ENCODE data around the gene GIMD1.
"Not testable (repeated sequence)": the region's sequence is repeated elsewhere in the genome, so short reads cannot be mapped to it uniquely, and the experiment has no call there.

Gene GIMD1

DNA sequence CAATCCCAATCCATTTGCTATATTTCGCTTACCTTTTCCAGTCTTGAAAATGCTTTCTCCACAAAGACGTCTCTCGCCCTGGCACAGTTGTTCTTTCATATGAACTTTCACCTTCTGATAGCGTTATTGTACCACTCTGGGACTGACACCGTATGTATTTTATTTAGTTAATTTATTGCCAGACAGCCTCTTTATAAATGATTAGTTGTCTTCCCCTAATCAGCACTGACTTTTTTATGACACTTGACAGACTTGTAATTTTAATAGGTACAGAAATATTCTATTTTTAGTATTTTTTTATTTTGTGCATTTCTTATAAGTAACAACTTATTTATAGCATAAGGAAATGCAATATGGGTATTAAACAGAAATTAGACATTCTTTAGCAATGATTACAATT is at the start of gene GIMD1:
Gene GIMD1 (minus strand): TSS at position 101 of the 400 bp plus-strand sequence. CDS start 1,343 bp downstream, outside the sequence.
- DNase-seq (ENCODE audit: low read depth in 2 of 2): no peak

GRCh38 chr4:106414366-106414765 is 45.8 kb upstream of the GIMD1 start:
- DNase-seq (ENCODE audit: low read depth in 2 of 2): no peak

DNA sequence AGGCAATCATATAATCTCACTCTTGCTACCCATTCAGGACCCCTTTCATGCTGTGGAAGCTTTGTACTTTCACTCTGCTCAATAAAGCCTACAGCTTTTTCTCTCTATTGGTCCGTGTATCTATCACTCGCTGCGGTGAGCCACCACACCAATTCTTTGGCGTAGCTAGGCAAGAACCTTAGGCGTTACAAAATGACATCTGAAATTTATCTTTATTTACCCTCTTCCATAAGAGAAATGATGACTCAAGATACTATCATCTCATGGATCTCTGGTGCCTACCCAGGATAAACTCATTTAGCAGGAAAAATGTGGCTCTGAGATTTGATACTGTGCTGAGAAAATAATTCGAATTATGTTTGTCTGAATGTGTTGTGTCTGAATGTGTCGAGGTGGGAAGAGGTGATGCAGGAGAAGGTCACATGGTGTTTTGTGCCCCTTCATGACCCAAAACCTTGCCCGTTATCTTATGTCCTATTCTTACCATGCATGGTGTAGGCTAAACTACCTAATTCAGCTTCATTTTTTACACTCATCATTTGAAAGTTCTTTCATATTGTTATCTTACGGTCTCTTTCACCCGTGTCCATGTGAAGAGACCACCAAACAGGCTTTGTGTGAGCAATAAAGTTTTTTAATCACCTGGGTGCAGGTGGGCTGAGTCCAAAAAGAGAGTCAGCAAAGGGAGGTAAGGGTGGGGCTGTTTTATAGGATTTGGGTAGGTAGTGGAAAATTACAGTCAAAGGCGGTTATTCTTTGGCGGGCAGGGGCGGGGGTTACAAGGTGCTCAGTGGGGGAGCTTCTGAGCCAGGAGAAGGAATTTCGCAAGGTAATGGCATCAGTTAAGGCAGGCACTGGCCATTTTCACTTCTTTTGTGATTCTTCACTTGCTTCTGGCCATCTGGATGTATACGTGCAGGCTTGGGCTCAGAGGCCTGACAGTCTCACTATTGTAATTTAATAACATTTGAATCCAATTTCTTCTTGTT is 41.6 kb upstream of the GIMD1 start:
- DNase-seq (ENCODE audit: low read depth in 2 of 2): no peak

GRCh38 chr4:106408004-106408403 is 39.4 kb upstream of the GIMD1 start:
- not testable (repeated sequence) for DNase-seq (ENCODE audit: low read depth in 2 of 2)

GRCh38 chr4:106401157-106401556 is 32.6 kb upstream of the GIMD1 start:
- no peak for DNase-seq (ENCODE audit: low read depth in 2 of 2)

GRCh38 chr4:106398898-106399297 is 30.3 kb upstream of the GIMD1 start:
- DNase-seq (ENCODE audit: low read depth in 2 of 2): not testable (repeated sequence)

DNA sequence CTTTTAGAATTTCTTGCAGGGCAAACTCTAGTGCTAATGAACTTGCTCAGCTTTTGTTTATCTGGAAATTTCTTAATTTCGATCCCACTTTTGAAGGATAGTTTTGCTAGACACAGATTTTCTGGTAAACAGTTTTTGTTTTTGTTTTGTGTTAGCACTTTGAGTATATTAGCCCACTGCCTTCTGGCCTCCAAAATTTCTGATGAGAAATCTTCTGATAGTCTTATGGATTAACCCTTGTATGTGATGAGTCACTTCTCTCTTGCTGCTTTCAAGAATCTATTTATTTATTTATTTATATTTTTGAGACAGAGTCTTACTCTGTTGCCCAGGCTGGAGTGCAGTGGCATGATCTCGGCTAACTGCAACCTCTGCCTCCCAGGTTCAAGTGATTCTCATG is 27.0 kb upstream of the GIMD1 start:
- DNase-seq (ENCODE audit: low read depth in 2 of 2): no peak

DNA sequence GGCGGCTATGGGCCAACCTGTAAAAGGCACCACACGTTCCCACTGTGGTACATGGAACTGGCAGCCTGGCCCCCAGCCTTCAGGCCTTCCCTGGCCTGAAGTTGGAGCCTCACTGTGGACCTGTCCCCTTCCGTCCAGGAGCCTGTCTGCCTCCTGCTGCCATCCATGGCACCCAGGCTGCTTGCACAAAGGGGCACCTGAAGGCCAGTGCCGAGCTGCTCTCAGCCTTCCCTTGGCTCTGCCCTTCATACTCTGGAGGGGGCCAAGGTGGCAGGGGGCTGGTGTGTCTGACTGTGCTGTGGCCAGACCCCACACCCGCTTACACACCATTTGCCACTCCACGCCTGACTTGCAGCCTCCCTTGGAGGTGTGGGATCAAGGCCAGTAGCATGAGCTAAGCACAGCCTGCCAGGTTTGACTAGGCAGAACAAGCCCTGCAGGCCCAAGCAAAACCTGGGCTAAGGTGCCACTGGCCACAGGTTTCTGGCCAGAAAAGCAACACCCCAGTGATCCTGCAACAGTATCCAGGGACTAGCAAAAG is 17.3 kb upstream of the GIMD1 start:
- no peak for DNase-seq (ENCODE audit: low read depth in 2 of 2)

- DNase-seq (ENCODE audit: low read depth in 2 of 2): no peak
Measured at GRCh38 chr4:106384878-106385277, 16.3 kb upstream of the GIMD1 start.

- no peak for DNase-seq (ENCODE audit: low read depth in 2 of 2)
Measured at GRCh38 chr4:106380179-106380578, 11.6 kb upstream of the GIMD1 start.

DNA sequence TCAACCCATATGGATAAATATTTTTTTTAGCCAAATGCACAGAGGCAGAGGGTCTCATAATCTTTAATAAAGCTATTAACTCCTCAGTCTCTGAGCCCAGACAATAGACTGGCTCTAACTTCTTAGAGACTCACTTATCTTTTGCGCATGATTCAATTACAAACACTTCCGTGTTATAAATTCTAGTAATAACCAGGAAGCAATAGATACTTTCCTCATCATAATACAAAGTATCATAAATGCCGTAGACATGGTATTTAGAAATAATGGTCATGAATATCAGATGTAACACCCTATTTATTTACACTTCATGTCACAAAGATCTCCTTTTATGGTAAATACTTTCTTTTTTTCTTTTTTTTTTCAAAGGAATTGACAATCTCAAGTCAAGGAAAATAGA is 4.4 kb upstream of the GIMD1 start:
- no peak for DNase-seq (ENCODE audit: low read depth in 2 of 2)

DNA sequence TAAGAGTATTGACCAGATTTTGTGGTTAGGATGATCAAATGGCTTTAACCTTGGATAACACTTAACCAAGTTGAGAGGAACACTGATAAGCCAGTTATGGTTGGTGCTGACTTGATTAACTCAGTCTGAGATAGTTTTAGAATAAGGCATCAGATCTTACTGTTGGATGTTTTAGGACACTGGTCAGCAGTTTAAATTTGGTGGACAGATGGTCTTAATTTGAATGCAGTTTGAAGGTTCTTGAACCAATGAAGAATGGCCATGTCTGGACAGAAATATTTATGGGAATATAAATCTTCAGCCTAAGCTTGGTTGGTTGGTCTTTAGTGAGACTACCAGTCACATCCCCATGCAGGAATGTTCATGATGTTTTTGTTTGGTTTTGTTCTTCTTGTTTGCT is 2.6 kb upstream of the GIMD1 start:
- DNase-seq (ENCODE audit: low read depth in 2 of 2): no peak

DNA sequence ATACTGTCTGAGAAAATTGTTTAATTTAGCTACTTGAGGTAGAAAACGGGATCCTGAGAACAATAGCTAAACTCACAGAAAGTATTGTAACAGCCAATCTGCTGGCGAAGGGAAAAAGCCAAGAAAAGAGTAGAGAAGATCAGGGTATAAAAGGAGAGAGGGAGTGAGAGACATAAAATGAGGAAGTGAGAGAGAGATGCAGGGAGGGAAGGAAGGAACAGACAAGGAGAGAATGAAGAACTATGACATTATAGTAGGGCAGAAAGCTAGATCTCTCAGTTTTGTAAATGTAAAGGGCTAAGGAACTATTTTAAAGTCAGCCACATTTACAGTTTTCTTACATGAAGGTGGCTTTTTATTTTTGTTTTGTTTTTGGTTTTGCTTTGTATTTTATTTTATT is 1.6 kb upstream of the GIMD1 start:
- DNase-seq (ENCODE audit: low read depth in 2 of 2): no peak

DNA sequence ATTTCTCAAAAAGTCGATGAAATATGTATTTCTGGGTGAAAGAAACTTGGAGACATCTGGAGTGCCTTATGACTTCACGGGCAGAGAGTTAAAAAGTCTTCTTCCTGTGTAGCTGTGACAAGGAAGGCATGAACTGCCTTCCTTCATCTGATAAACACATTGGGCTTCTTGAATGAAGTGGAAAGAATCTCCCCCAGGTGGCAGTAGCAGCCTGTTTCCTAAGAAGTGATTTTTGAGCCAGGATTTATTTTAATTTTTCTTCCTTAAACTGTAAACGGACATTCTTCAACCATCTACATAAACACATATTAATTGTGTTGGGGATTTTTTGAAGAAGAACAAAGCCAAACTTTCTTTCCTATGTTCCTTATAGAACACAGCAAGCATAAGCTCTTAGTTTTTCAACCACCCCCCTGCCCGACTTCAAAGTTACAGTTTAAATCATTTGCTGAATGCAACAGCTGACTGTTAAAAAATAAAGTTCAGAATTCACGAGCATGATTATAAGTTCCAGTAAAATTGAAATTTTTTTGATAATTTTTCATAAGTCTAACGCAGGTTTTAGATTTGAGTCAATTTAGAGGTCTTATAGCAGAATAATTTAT is 980 bp upstream of the GIMD1 start:
- DNase-seq (ENCODE audit: low read depth in 2 of 2): no peak

GRCh38 chr4:106367072-106367471 is 1.5 kb downstream of the GIMD1 start:
- DNase-seq (ENCODE audit: low read depth in 2 of 2): no peak

GRCh38 chr4:106366026-106366425 is 2.6 kb downstream of the GIMD1 start:
- DNase-seq (ENCODE audit: low read depth in 2 of 2): no peak

DNA sequence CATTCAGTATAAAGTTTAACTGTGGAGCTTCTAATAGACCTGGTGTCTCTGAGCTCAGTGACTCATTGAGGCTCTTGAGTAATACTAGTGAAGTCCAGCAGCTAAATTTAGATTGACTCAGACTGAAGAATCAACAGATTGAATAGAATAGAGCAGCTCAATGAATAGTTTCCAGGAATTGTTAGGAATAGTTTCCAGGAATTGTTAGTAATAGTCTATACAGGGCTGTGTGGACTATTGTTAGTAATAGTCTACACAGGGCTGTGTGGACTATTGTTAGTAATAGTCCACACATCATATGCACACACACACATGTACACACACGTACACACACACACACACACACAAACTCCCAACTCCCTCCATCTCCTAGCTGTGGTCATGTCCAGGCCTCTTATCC is 3.0 kb downstream of the GIMD1 start:
- no peak for DNase-seq (ENCODE audit: low read depth in 2 of 2)

DNA sequence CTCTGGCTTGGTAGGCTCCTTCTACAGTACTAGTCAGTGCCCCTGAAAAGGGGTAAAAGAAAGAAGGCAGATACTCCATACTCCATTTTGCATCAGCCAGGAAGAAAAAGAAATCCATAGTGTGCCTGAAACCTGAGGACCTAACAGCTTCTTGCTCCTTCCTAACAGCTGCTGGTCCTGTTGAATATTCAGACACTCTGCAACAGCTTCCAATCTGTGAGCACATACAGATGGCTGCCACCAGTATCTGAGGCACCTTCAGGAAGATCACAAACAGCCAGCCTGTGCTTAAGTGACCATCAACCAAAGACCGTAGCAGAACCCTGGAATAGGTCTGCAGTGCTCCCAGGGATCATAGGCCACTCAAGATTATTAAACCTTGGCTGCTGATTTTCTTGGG is 4.3 kb downstream of the GIMD1 start:
- no peak for DNase-seq (ENCODE audit: low read depth in 2 of 2)

- DNase-seq (ENCODE audit: low read depth in 2 of 2): no peak
Measured at GRCh38 chr4:106362086-106362825, 6.3 kb downstream of the GIMD1 start.

DNA sequence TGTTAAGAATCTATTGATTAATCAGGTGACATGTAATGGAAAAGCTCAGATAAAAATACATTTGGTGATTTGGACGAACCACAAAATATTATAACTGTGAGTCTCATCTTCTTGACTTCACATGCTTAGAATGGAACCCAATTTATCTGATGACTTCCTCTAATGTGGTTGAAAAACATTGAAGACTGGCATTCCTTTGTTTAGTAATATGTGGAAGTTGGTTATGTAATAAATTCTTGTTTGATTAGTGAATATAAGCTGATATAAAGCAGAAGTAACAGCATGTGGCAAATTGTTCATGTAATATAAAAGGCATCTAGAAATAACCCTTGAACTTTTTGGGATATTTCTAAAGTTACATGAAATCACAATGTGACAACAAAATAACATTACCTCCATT is 9.7 kb downstream of the GIMD1 start:
- DNase-seq (ENCODE audit: low read depth in 2 of 2): no peak

GRCh38 chr4:106355193-106355592 is 13.4 kb downstream of the GIMD1 start:
- DNase-seq (ENCODE audit: low read depth in 2 of 2): no peak

DNA sequence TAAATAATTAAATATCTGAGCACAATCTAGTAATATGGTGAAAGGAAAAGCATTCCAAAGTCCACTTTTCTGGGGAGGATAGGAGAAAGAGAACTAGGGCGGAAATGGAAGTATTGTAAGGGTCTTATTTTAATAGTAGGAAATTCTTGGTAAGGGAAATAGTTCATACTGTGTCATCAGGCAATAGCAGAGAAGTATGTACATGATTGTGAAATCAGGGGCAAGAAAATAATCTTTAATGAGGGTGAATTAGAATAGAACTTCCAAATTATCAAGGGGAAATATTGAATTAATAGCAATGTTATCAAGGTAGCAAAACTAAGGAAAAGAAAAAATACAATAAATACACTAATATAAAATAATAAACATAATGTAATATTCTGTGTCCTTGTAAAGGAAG is 14.8 kb downstream of the GIMD1 start:
- DNase-seq (ENCODE audit: low read depth in 2 of 2): no peak

All from stimulated activated CD4-positive, alpha-beta T cell treated with anti-CD3 and anti-CD28 coated beads, Interleukin-15, amount 100 ng/mL, for 48 hours (primary cell).